AG08396 (cell line): Measurements from ENCODE around the gene TGFBR2.
"Not testable (repeated sequence)": the region's sequence is repeated elsewhere in the genome, so short reads cannot be mapped to it uniquely, and the experiment has no call there.

Experiments used
- DNase-seq: peaks from one replicate; pipeline ENCODE4 v3.0.0; 2012; ENCODE audit warnings: low spot score, mixed read lengths

Gene TGFBR2

DNA sequence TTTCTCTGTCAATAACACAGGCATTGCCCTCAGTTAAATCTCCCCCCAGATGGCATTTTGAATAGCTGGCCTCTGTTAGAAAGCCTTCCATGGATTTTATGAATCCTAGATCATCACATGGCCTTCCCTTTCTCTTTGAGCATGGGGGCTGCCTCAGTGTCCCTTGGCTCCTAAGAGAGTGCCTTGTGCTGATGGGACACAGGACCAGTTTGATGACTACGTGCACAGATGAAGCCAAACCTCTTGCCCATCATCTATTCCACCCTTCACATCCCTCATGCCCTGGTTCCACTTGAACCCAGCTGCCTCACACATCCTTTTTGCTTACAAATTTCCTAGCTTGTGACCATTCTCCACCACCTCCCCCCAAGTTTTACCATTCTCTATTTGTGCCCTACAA, 12.9 kb downstream of the TGFBR2 start:
- no peak for DNase-seq

GRCh38 chr3:30620402-30621360, 14.3 kb downstream of the TGFBR2 start:
- no peak for DNase-seq

DNA sequence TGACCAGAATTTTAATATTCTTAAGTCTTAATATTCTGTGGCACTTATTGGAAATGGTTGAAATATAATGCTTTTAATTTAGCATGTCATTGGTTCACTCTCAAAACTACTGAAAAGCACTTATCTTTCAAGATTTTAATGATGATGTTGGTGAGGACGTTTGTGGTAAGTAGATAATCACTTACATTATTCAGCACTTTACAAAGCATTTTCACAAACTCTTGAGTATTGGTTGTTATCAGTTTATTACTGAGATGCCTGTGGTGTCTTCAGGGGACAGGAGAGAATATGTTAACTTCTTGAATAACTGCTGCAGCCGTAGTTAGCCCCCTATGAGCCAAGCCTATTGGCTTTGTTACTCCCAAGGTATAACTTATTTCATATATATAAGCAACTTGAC, 15.2 kb downstream of the TGFBR2 start:
- no peak for DNase-seq

- no peak for DNase-seq
Measured at GRCh38 chr3:30622047-30622545, 15.7 kb downstream of the TGFBR2 start.

DNA sequence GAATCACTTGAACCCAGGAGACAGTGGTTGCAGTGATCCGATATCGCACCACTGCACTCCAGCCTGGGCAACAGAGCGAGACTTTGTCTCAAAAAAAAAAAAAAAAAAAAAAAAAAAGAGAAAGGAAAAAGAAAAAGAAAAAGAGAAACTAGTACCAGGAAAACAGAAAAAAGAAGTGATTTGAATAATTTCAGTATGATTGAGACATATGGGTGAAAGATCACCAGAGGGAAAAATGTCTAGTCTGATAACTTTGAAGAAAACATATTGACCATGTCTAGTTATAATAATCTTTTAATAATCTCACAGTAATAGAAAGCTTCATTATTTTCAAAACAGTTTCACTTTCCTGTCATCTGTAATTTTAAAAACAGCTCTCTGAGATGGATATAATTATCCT, 16.4 kb downstream of the TGFBR2 start:
- DNase-seq = no peak

GRCh38 chr3:30623351-30623750, 16.9 kb downstream of the TGFBR2 start:
- DNase-seq = no peak

DNA sequence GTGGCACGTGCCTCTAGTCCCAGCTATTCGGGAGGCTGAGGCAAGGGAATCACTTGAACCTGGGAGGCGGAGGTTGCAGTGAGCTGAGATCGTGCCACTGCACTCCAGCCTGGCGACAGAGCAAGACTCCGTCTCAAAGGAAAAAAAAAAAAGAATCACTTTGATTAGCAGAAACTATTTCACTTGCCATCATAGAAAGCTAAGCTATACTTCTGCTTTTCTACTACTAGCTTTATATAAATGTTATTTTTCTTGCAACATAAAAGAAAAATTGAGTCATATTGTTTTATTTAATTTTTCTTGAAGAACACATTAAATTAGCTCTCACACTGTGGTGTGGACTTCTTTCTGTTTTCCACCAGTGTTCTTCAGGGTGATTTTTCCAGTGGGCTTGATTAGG, 18.1 kb downstream of the TGFBR2 start:
- not testable (repeated sequence) for DNase-seq

DNA sequence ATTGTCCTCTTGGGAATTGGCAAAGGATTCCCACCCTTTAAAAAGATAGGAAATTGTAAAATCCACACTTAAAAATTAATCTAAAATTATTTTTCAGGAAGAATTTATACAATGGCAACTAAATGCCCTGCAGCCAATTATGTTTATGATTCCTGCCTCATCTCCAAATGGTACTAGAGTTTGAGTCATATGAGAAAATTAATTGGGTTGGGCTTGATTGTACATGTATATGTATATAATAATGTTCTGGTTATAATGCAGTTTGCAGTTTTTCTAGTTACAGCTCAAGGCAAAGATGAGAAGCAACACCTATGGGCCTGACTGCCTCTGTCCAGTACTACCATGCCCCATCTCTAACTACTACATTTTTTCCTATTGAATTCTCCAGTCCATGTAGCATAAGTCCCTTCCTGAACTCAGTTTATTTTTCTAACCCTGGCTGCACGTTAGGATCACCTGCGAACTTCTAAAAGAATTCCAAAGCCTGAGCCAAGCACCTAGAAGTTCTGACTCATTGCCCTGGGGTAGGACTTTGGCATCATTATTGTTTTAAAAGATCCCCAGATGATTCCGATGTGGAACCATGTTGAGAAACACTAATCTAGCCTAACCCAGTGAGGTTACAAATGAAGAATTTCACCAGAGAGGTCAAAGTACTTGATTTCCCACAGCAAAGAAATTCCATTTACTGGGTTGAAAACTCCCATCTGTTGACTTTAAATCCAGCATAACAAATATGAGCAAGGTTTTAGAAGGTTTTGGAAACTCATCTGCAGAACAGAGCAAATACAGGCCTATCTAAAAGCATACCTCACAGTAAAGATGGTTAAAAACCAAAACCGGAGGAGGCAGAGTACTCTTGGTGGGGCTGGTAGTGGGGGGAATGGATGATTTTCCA, 19.4 kb downstream of the TGFBR2 start:
- DNase-seq = peak; percentile 20

- no peak for DNase-seq
Measured at GRCh38 chr3:30626443-30627180, 20.2 kb downstream of the TGFBR2 start.

DNA sequence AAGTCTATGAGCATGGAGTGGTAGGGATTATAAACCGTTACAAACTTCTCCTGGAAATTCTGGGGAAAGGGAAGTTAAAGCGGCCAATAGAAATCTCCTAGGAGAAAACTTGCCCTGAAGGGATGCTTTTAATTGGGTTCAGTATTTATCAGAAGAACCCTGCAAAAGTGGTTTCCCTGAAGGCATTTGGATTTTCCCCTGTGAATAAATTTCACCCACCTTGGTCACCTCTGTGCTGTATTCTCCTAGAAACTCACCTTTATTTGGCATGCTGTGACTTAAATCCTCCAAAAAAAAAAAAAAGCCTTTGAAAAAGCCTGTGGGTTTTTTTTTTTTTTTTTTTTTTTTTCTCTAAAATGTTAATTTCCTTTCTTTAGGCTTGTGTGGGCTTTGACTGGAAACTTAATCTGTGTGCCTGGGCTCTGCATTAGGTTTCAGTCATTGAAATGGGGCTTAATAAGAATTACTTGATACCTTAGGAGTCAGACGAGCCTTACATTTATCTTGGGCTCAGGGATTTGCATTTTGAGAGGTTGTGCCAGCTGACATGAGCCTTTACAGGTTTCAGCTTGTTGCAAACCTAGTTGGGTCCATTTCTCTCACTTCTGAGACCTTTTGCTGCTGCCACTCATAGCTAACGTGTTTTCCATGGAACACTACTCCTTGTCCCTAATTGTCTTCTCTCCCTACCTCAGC, 22.0 kb downstream of the TGFBR2 start:
- DNase-seq = no peak

DNA sequence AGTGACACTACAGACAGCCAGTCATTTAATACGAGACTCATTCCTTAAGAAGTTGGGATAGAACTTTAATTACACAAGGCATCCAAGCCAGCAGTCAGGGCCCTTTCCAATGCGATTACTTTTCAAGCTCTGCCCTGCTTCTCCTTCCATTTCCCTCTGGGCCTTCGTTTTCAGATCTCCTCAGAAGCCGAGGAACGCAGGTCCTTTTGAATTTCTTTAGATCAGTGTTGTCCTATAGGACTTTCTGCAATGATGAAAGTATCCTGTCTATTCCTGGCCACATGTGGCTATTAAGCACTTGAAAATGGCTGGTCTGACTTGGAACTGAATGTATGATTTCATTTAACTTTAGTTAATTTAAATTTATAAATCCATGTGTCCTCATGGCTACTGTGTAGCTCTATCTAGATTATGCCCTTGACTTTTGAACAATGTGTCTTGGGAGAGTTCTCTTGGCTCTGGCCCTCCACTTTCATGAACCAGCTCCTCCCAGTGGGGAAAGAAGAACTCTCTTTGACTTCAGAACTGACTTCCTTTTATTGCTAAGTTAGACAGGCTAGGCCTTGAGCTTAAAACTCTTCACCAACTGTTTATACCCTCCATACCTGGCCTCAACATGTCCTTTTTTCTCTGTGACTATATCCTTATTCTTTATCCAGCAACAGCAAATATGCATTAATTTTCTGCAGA, 22.6 kb downstream of the TGFBR2 start:
- DNase-seq = no peak

DNA sequence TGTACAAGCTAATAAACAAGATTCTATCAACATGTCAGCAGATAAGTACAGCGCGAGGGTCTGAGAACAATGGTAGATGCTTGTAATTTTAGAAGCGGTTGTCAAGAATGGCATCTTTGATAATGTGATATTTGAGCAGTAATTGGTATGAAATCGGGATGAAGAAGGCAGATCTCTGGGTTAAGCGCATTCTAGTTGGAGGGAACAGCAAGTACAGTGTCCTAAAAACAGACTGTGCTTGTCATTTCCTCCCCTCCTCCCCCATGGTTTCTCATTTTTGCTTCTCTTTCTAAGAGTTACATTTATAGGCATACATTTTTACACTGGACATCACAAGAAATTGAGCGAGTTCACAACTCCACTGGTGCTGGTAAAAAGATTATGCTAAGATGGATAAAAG, 23.3 kb downstream of the TGFBR2 start:
- no peak for DNase-seq

DNA sequence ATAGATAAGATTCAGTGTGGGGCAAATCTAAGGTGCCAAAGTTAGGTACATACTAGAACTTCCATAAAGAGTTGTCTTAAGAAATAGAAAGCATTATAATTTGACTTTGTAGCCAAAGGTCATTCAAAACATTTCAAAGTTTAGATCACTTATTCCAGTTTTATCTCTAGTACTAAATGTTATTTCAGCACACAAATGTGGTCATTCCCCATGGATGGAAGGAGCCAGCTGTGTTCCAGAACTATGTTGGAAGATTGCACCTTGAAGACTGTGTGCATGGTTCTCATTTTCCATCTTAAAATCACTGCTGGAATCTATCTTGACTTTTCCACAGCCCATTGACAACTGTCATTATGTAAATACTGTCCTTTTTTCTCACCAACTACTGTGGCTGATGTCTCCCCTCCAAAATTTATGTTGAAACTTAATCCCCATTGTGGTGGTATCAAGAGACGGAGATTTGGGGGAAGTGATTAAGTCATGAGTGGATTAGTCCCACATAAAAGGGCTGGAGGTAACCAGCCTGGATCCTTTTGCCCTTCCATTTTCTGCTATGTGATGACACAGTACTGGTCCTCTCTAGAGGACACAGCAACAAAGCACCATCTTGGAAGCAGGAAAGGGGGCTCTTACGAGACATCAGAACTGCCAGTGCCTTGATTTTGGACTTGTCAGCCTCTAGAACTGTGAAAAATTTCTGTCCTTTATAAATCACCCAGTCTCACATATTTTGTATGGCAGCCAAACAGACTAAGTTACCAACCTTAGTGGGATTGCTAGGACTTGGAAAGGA, 24.0 kb downstream of the TGFBR2 start:
- no peak for DNase-seq

DNA sequence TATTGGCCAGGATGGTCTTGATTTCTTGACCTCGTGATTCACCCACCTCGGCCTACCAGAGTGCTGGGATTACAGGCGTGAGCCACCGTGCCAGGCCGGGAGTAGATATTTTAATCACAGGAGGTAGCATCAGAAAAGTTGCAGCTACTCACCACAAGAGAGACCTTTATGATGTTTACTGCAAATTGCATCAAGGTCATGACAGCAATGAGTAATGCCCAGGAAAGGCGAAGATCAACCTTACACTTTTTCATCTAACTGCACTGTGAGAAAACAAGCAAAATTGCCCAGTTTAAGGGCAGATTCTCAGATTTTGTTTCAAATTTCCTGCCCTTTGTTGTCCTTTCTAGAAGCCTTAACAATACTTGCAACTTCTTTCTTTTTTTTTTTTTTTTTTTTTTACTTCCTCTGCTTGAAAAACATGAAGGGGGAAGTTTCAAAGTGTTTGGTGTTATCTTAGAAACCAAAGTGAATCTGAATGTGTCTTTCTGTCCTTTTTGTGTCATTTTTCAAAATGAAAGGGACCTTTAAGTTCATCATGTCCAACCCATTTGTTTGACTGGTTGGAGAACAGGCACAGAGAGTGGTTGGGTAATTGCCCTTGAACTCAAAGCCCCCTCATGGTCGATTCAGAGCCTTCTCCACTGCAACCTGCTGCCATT, 25.0 kb downstream of the TGFBR2 start:
- no peak for DNase-seq

DNA sequence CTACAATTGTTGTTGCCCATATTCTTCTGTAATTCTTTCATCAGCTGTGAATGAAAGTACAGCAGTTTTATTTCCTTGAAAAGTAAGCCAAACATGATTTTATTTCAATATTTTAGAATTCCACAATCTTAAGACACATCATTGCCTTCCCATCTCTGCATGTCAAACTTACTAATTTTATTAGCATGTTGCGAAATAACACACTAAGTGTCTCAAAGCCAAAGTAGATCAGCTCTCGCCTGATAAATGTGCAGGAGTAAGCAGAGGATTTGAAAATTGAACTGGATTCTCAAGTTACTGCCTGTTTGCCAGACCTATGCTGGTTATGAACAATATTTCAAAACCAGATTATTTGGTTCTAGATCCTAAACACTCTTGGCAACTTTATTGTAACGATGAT, 25.7 kb downstream of the TGFBR2 start:
- DNase-seq = no peak

DNA sequence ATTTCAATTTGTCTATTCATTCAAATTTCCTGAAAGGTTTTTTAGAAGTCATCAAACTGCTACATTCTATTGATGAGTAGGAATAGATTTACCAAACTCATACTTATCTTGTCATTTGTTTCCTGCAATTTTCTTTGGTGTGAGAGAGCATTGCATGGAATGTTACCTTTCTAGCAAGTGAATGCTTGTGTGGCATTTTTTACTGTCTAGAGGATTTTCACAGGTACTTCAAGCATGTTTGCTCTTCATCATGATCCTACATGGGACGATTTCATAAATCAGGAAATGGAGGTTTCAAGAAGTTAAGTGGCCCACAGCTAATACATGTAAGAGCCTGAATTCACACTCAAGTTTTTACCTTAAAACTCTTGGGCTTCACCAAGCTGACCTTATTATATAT, 26.1 kb downstream of the TGFBR2 start:
- DNase-seq = no peak

GRCh38 chr3:30633718-30634117, 27.3 kb downstream of the TGFBR2 start:
- no peak for DNase-seq

- DNase-seq = no peak
Measured at GRCh38 chr3:30634761-30635735, 28.6 kb downstream of the TGFBR2 start.
